ENCODE results near the gene ARHGEF4. TPM values are rescaled to one million over a fixed set of nuclear protein-coding genes. Genes with fewer than 3 reads are reported as not detected.

The ARHGEF4 gene
- total RNA-seq, 1 donor from 2014 or later, result 4.8 TPM

GRCh38 chr2:130884503-130884902, 47.8 kb downstream of the ARHGEF4 start:
- H3K4me3 Mint-ChIP-seq (ENCODE audit: unreplicated experiment), result no peak overlapping the region
- no peak overlapping the region for H3K27ac Mint-ChIP-seq (ENCODE audit: unreplicated experiment)
- H3K36me3 Mint-ChIP-seq (ENCODE audit: low read depth, unreplicated experiment), result no peaks in the 10 kb centered on the region
- Histone ChIP-seq H3K79me2 (ENCODE audit: insufficient read depth, low read length) (no peaks in the 10 kb centered on the region), H2AFZ (ENCODE audit: low read depth, low read length) (no peak overlapping the region), H3K9me3 (ENCODE audit: insufficient read depth, low read depth, low read length) (no peaks in the 10 kb centered on the region), H3K4me1 (ENCODE audit: insufficient read depth, low read length) (no peaks in the 10 kb centered on the region), H4K20me1 (ENCODE audit: insufficient read depth, low read length) (no peaks in the 10 kb centered on the region), H3K9ac (ENCODE audit: low read length) (no peak overlapping the region), H3K27ac (ENCODE audit: low read depth, low read length) (no peak overlapping the region), H3K27me3 (ENCODE audit: insufficient read depth, low read length) (no peaks in the 10 kb centered on the region), H3K36me3 (ENCODE audit: insufficient read depth, low read length) (no peaks in the 10 kb centered on the region), H3K4me3 (ENCODE audit: insufficient read depth, low read depth, low read length) (no peak overlapping the region), H3K4me2 (ENCODE audit: low read length) (no peak overlapping the region)
- no peak for TF ChIP-seq EZH2 (IDR thresholded peaks at IDR 0.05; ENCODE audit: insufficient read depth, low read length)
- no peak for TF ChIP-seq CTCF (IDR thresholded peaks at IDR 0.05; ENCODE audit: insufficient read depth, low read depth, low read length)
- no peak for DNase-seq (ENCODE audit: low read depth)
- peaks cover 3% of the 10 kb centered on the region for H3K4me1 Mint-ChIP-seq (ENCODE audit: low read depth, unreplicated experiment)
- FAIRE-seq, result no peak
- peaks cover 7% of the 10 kb centered on the region for H3K27me3 Mint-ChIP-seq (ENCODE audit: low read depth, unreplicated experiment)
- no peaks in the 10 kb centered on the region for H3K9me3 Mint-ChIP-seq (ENCODE audit: unreplicated experiment)

- H3K27ac ChIP-seq (ENCODE audit: low read depth, low read length), result no peak overlapping the region
- no peak overlapping the region for H3K27ac Mint-ChIP-seq (ENCODE audit: unreplicated experiment)
- H3K27me3 Mint-ChIP-seq (ENCODE audit: low read depth, unreplicated experiment), result peaks cover 2% of the 10 kb centered on the region
- DNase-seq (ENCODE audit: low read depth), result no peak
- no peaks in the 10 kb centered on the region for H3K4me1 ChIP-seq (ENCODE audit: insufficient read depth, low read length)
- H3K9me3 Mint-ChIP-seq (ENCODE audit: unreplicated experiment), result no peaks in the 10 kb centered on the region
- H4K20me1 ChIP-seq (ENCODE audit: insufficient read depth, low read length), result no peaks in the 10 kb centered on the region
- no peak overlapping the region for H3K9ac ChIP-seq (ENCODE audit: low read length)
- no peak for TF ChIP-seq CTCF (IDR thresholded peaks at IDR 0.05; ENCODE audit: insufficient read depth, low read depth, low read length)
- TF ChIP-seq EZH2 (IDR thresholded peaks at IDR 0.05; ENCODE audit: insufficient read depth, low read length), result no peak
- H3K79me2 ChIP-seq (ENCODE audit: insufficient read depth, low read length), result no peaks in the 10 kb centered on the region
- H3K27me3 ChIP-seq (ENCODE audit: insufficient read depth, low read length), result no peaks in the 10 kb centered on the region
- H3K4me3 ChIP-seq (ENCODE audit: insufficient read depth, low read depth, low read length), result no peak overlapping the region
- no peak overlapping the region for H2AFZ ChIP-seq (ENCODE audit: low read depth, low read length)
- no peaks in the 10 kb centered on the region for H3K36me3 Mint-ChIP-seq (ENCODE audit: low read depth, unreplicated experiment)
- H3K4me2 ChIP-seq (ENCODE audit: low read length), result no peak overlapping the region
- H3K4me1 Mint-ChIP-seq (ENCODE audit: low read depth, unreplicated experiment), result no peaks in the 10 kb centered on the region
- no peak for FAIRE-seq
- H3K9me3 ChIP-seq (ENCODE audit: insufficient read depth, low read depth, low read length), result no peaks in the 10 kb centered on the region
- no peaks in the 10 kb centered on the region for H3K36me3 ChIP-seq (ENCODE audit: insufficient read depth, low read length)
- no peak overlapping the region for H3K4me3 Mint-ChIP-seq (ENCODE audit: unreplicated experiment)
These were observed 50.9 kb downstream of the ARHGEF4 start for GRCh38 chr2:130887643-130888042.

- H2AFZ ChIP-seq (ENCODE audit: low read depth, low read length), result no peak overlapping the region
- H3K9me3 Mint-ChIP-seq (ENCODE audit: unreplicated experiment), result peaks cover 2% of the 10 kb centered on the region
- no peaks in the 10 kb centered on the region for H3K27me3 ChIP-seq (ENCODE audit: insufficient read depth, low read length)
- no peak overlapping the region for H3K4me2 ChIP-seq (ENCODE audit: low read length)
- no peak overlapping the region for H3K9ac ChIP-seq (ENCODE audit: low read length)
- no peaks in the 10 kb centered on the region for H3K79me2 ChIP-seq (ENCODE audit: insufficient read depth, low read length)
- no peak overlapping the region for H3K27ac ChIP-seq (ENCODE audit: low read depth, low read length)
- H3K4me3 ChIP-seq (ENCODE audit: insufficient read depth, low read depth, low read length), result no peak overlapping the region
- peaks cover 12% of the 10 kb centered on the region for H3K27me3 Mint-ChIP-seq (ENCODE audit: low read depth, unreplicated experiment)
- H3K36me3 Mint-ChIP-seq (ENCODE audit: low read depth, unreplicated experiment), result peaks cover 3% of the 10 kb centered on the region
- H3K36me3 ChIP-seq (ENCODE audit: insufficient read depth, low read length), result no peaks in the 10 kb centered on the region
- H3K4me3 Mint-ChIP-seq (ENCODE audit: unreplicated experiment), result no peak overlapping the region
- DNase-seq (ENCODE audit: low read depth) (no peak), FAIRE-seq (no peak)
- H3K4me1 ChIP-seq (ENCODE audit: insufficient read depth, low read length), result no peaks in the 10 kb centered on the region
- no peaks in the 10 kb centered on the region for H4K20me1 ChIP-seq (ENCODE audit: insufficient read depth, low read length)
- no peaks in the 10 kb centered on the region for H3K9me3 ChIP-seq (ENCODE audit: insufficient read depth, low read depth, low read length)
- H3K27ac Mint-ChIP-seq (ENCODE audit: unreplicated experiment), result no peak overlapping the region
- no peak for TF ChIP-seq EZH2 (IDR thresholded peaks at IDR 0.05; ENCODE audit: insufficient read depth, low read length)
- no peak for TF ChIP-seq CTCF (IDR thresholded peaks at IDR 0.05; ENCODE audit: insufficient read depth, low read depth, low read length)
- no peaks in the 10 kb centered on the region for H3K4me1 Mint-ChIP-seq (ENCODE audit: low read depth, unreplicated experiment)
These were observed 54.4 kb downstream of the ARHGEF4 start for GRCh38 chr2:130890941-130891669.

All from astrocyte (in vitro differentiated cells and primary cell).